NK-92 (cell line): ENCODE data around the gene PEX16.

Experiments
- DNase-seq: peaks from one replicate; lab custom pipeline; 2025; ENCODE audit not compliant: unreplicated experiment; lab: John Stamatoyannopoulos, UW

Gene PEX16

DNA sequence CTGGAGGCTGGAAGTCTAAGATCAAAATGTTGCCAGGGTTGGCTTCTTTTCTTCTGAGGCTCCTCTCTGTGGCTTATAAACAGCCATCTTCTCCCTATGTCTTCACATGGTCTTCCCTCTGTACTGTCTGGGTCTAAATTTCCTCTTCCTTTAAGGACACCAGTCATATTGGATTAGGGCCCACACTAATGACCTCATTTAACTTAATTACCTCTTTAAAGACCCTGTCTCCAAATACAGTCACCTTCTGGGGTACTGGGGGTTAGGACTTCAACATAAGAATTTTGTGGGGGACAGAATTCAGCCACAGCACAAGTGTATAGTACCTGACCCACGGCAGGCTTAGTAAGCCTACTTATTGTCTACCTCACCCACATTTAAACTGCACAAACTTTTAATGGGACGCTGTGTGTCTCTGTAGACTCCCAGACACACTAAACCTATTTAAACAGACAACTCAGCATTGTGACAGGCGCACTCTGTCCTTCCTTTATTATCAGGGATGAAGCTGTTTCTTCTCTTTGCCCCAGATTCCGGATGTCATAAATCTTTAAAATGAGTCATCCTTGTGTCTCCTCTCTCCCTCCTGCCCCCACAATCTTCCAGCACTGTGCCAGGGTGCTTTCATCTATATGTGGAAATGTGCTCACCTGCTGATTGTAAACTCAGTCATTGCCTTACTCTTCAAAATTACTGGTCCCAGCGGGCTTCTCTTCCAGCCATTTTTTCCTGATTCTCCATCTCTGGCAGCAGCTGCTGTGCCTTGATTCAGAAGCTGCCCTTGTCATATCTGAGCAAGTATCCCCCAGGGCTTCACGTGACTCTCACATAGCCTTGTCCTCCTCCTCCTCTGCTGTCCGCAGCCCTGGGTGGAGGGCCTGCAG lies 37.6 kb downstream of the PEX16 start:
- DNase-seq: no peak

DNA sequence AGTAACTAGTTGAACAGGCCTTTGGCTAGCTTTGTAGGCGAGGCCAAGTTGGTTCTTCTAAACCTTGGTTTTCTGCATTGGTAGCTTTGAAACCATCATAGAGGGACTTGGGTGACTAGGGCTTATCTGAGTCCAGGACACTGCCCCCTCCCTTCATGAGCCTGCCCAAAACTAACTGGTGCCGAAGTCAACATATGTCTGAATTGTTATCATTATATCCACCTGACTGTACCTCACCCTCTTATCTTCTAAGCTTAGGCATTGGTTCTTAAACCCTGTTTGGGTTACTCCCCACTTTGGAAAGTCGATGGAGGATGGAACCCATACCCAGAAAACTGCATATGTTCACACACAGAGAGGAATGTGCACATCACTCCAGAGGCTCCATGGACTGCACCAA lies 39.8 kb downstream of the PEX16 start:
- no peak for DNase-seq

DNA sequence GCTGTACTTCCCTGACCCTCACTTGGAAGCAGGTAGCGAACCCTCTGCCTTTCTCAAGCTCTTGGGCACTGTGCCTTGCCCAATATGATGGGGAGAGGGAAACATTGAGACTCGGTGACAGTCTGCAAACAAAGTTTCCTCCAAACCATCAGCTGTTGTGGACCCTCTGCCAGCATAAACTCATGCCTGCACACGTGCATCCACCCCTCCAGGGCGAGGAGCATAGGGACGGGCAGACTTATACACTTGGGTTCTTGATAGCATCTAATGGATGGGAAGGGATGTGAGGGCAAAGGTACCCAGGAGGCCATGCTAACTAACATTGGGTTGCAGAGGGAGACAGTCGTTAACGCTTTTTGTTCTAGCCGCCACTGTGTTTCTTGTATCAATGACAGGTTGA lies 40.5 kb downstream of the PEX16 start:
- no peak for DNase-seq

DNA sequence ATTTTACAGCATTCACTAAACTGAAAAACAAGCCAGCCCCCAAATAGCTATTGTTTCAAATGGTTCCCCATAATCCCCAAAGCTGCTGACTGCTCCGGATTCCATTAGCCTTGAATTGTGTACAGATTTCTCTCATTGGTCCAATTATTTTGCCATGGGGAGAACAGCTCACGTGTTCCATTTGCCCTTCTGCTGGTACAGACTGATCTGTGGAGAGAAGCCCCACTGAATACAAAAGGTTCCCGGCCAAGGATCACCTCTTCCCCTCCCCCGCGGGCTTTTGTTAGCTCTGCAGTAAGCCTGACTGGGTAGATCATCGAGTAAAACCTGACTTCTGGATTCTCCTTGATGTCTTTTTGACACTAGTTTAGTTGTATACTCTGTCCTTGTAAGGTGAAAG lies 41.3 kb downstream of the PEX16 start:
- DNase-seq: no peak

DNA sequence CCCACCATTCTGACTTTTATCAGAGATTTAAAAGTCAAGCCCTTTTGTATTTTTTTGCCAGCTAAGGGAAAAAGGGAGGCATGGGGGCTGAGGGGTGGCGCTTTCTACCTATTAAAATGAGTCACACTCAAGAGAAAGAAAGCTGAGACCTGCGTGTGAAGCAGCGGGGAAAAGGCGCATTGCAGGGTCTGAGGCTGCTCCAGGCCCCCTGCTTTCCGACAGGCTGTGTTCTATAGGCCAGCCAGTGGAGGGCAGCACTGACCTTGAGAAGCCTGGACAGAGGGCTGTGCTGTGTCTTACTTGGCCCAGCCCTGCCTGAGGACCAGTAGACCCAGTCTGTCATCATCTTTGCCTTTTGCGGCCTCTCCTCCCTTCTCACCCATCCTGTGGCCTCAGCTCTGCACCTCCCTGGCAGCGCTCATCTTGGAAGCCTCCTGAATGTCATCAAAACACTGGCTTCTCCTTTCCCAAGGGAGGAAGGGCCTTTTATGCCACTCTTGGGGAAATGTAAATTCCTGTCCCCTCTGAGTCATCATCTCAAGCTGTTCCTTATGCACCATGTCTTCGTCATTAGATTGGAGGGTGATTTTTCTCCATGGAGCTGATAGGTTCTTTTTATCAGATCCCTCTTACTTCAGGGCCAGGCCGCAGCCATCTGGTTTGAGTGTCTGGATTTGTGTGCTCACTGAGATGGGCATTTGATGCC lies 44.9 kb downstream of the PEX16 start:
- DNase-seq: no peak

DNA sequence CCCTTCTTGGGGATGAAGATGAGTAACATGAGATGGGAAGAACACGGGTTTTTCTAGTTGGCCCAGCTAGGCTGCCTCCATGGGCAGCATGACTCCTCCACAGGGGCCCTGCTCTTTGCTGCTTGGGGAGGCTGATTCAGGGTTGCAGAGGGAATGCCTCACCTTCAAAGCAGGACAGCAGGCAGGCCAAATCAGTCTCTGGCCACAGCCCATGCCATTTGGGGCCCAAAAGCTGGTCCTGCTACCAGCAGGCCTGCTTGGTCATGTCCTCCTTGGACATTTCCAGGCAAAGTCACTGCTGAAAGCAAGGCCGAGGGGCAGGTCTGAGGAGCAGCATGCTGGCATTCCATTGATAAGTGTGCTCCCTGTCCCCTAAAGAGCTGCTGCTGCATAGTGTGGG lies 46.0 kb downstream of the PEX16 start:
- DNase-seq: no peak

DNA sequence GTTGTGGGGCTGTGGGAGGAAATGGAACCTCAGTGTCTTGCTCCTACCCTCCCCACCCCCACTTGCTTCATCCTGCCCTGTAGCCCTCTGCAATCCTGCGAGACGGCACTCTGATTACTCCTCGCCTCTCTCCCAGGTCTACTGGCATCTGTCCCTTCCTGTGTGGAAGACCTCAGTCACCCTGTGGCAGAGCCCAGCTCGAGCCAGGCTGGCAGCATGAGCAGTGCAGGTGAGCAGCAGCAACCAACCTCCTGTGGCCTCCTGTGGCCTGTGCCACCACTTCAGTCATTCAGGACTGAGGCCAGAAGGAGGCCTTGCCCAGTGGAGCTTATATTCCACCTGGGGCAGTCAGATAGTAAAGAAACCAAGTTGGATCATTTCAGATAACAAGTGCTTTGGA lies 47.0 kb downstream of the PEX16 start:
- DNase-seq: no peak

DNA sequence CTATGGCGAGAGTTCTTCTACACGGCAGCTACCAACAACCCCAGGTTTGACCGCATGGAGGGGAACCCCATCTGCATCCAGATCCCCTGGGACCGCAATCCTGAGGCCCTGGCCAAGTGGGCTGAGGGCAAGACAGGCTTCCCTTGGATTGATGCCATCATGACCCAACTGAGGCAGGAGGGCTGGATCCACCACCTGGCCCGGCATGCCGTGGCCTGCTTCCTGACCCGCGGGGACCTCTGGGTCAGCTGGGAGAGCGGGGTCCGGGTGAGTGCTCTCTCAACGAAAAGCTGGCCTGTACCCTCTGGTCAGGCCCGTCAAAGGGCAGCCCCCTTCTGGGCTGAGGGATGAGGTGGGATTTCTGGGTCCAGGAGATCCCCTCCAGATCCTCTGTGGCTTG lies 48.1 kb downstream of the PEX16 start:
- DNase-seq: no peak

DNA sequence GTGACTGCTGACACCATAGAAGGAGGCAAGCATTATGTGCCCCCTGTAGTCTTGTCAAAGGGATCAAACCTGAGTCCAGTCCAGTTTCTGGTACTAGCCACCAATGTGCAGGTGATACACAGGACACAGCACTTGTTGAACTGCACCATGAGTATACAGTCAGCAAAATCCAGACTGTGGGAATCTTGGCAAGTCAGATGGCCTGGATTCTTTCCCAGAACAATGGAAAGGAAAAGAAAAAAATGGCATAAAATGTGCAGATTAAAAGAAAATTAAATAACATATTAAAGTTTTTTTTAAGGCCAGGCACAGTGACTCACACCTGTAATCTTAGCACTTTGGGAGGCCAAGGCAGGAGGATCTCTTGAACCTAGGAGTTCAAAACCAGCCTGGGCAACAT lies 53.6 kb downstream of the PEX16 start:
- DNase-seq: no peak

DNA sequence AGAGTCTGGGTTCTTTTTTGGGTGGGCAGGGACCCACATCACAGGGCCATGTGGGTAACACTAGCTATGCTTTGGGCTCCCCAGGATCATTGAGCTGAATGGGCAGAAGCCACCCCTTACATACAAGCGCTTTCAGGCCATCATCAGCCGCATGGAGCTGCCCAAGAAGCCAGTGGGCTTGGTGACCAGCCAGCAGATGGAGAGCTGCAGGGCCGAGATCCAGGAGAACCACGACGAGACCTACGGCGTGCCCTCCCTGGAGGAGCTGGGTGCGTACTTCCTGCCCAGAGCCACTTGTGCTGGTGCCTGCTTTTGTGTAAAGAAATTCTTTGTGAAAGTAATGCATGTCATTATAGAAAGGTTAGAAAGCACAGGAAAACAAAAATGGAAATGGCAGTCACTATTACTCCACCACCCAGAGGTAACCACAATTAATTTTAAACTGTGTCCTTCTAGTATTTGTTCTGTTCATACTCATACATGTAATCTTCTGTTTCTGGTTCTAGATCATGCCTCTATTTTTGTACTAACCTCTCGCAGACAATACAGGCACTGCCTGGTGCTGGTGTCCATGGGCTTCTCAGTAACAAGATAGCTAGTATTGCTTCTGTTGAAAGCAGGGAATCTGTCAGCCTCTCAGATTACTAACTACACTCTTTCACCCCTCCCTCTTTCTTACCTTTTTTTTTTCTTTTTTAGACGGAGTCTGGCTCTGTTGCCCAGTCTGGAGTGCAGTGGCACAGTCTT lies 56.7 kb downstream of the PEX16 start:
- no peak for DNase-seq

DNA sequence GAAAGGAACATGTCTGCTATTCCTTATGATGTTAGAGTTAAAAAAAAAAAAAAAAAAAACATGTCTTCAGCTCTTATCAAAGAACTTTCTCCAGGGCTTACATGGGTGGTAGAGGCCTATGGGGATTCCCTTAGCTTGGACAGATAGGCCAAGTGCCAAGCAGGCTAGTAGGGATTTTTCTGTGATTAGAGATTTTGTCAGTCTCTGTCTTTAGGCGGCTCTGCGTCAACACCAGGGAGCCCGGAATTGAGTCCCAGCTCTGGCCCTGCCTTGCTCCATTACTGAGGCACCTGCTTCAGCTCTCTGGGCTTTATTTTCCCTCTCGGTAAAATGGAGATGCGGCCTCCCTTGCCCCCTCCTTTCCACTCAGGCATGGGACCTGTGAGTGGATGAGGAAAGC lies 57.3 kb downstream of the PEX16 start:
- DNase-seq: no peak
